ENCODE data around the gene GALNT18. TPM values are rescaled to one million over a fixed set of nuclear protein-coding genes. Genes with fewer than 3 reads are reported as not detected.

The GALNT18 gene
- total RNA-seq, 5 donors from 2014 or later (not counting 1 experiment from before 2014, with no cell fraction given), result 0.10 to 0.15 TPM; not detected in 3

DNA sequence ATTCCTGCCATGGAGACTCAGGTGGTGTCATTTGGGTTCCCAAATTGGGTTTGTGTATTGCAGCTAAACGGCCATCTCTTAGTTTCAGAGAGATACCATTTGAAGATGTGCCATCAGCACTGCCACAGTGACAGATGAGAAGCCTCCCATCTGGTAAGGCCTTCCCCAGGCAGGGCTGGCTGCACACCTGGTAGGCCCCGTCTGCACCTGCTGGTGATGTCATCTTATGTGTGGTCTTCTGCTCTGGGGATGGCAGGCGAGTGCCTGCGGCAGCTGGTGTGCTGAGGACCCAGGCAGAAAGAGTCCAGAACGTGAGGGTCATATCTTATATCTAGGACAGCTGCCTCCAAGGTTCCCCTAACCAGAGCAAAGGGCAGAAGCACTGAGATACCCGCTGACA, 369.4 kb downstream of the GALNT18 start:
- POLR2A ChIA-PET, result interaction anchor here in 1 of 2 donors (0.5 kb wide), 1 partner anchor 1603 kb away, joined by 3 read pairs; no protein-coding TSS in a partner anchor
- H3K4me1 Mint-ChIP-seq, result peaks cover 0 to 5% (median 0%) of the 10 kb centered on the region in 3 donors
- 76% methylated on average over 5 of the region's 6 CpGs for WGBS (ENCODE audit: insufficient coverage)
- Histone ChIP-seq H3K4me3 (ENCODE audit: control insufficient read depth in 1 of 2, extremely low read depth in 1 of 2, low read length in 1 of 2) (no peak overlapping the region), H3K27me3 (replicated peaks in 1 of 2; ENCODE audit: control insufficient read depth in 2 of 2, extremely low read depth in 1 of 2, insufficient read depth in 2 of 2, low read length in 1 of 2) (no peaks in the 10 kb centered on the region), H3K36me3 (ENCODE audit: control insufficient read depth in 2 of 2, extremely low read depth in 1 of 2, insufficient read depth in 1 of 2, low read length in 1 of 2) (no peaks in the 10 kb centered on the region), H3K9me3 (no peaks in the 10 kb centered on the region), H3K4me1 (ENCODE audit: control insufficient read depth in 1 of 2, extremely low read depth in 1 of 2, insufficient read depth in 2 of 2, low read length in 2 of 2) (no peaks in the 10 kb centered on the region), H3K27ac (ENCODE audit: low read length) (no peak overlapping the region)
- ATAC-seq (replicated peaks in 1 of 4) (no peak), DNase-seq (no peak)
- peaks cover 1 to 4% of the 10 kb centered on the region in 2 donors for H3K27me3 Mint-ChIP-seq
- no peaks in the 10 kb centered on the region for H3K36me3 Mint-ChIP-seq
- H3K9me3 Mint-ChIP-seq, result no peaks in the 10 kb centered on the region
- no peak overlapping the region for H3K4me3 Mint-ChIP-seq
- CTCF ChIA-PET, result no interaction called here
- no peak overlapping the region for H3K27ac Mint-ChIP-seq

DNA sequence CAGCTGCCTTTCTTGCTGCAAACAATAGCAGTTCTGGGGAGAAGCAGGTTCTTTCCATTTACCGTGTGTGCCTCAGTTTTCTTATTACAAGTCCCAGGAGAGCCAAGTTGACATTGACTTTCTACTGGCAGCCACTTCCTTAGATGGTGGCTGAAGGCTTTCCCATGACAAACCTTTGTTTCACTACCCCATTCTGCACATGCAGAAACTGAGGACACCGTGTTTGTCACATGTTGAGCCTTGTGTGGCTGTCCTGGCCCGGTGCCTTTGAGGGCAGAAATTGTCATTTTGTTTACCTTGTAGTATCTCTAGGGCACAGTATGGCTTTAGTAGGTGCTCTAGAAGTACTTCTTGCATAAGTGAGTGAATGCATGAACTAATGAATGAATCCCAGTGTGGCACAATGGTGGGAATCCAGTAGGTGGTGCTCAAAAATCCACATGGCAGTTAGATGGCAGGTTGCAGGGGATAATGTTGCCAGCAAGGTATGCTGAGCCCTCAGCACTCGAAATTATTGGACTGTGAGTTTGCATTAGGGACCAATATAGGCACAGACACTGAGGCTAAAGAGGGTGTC, 370.3 kb downstream of the GALNT18 start:
- ChIA-PET POLR2A (no interaction called here), CTCF (no interaction called here)
- no peak overlapping the region for H3K4me3 ChIP-seq (ENCODE audit: control insufficient read depth in 1 of 2, extremely low read depth in 1 of 2, low read length in 1 of 2)
- H3K27ac ChIP-seq (ENCODE audit: low read length), result no peak overlapping the region
- H3K4me1 Mint-ChIP-seq, result peaks cover 0 to 12% (median 0%) of the 10 kb centered on the region in 3 donors
- ATAC-seq (replicated peaks in 1 of 4) (no peak), DNase-seq (no peak)
- no peaks in the 10 kb centered on the region for H3K36me3 Mint-ChIP-seq
- no peak overlapping the region for H3K4me3 Mint-ChIP-seq
- no peaks in the 10 kb centered on the region for H3K27me3 ChIP-seq (replicated peaks in 1 of 2; ENCODE audit: control insufficient read depth in 2 of 2, extremely low read depth in 1 of 2, insufficient read depth in 2 of 2, low read length in 1 of 2)
- peaks cover 0 to 1% of the 10 kb centered on the region in 2 donors for H3K27me3 Mint-ChIP-seq
- H3K36me3 ChIP-seq (ENCODE audit: control insufficient read depth in 2 of 2, extremely low read depth in 1 of 2, insufficient read depth in 1 of 2, low read length in 1 of 2), result no peaks in the 10 kb centered on the region
- WGBS (ENCODE audit: insufficient coverage), result 71% methylated on average over 3 of the region's 4 CpGs
- no peaks in the 10 kb centered on the region for H3K9me3 ChIP-seq
- no peak overlapping the region for H3K27ac Mint-ChIP-seq
- no peaks in the 10 kb centered on the region for H3K9me3 Mint-ChIP-seq
- H3K4me1 ChIP-seq (ENCODE audit: control insufficient read depth in 1 of 2, extremely low read depth in 1 of 2, insufficient read depth in 2 of 2, low read length in 2 of 2), result no peaks in the 10 kb centered on the region

DNA sequence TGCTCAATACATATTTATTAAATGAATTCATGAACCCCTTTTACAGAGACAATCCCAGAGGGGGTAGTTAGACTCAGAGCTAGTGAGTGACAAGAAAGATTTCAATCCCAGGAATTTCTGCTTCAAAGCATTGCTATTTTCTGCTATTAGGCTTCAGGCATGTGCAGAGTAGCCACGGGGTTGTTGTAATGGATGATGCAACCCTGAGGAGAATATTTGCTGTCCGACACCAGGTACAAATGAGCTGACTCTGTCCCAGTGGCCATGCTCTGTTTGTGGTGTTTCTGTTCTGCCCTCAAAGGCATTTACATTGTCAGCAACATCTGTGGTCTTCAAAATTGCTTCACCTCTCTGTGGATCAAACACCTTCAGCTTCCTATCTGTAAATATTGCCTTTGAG, 371.3 kb downstream of the GALNT18 start:
- no peaks in the 10 kb centered on the region for H3K36me3 Mint-ChIP-seq
- peaks cover 0 to 15% (median 0%) of the 10 kb centered on the region in 3 donors for H3K4me1 Mint-ChIP-seq
- H3K9me3 ChIP-seq, result no peaks in the 10 kb centered on the region
- H3K4me1 ChIP-seq (ENCODE audit: control insufficient read depth in 1 of 2, extremely low read depth in 1 of 2, insufficient read depth in 2 of 2, low read length in 2 of 2), result no peaks in the 10 kb centered on the region
- no peaks in the 10 kb centered on the region for H3K27me3 ChIP-seq (replicated peaks in 1 of 2; ENCODE audit: control insufficient read depth in 2 of 2, extremely low read depth in 1 of 2, insufficient read depth in 2 of 2, low read length in 1 of 2)
- ChIA-PET CTCF (no interaction called here), POLR2A (no interaction called here)
- H3K4me3 ChIP-seq (ENCODE audit: control insufficient read depth in 1 of 2, extremely low read depth in 1 of 2, low read length in 1 of 2), result no peak overlapping the region
- 90% methylated on average over 2 of the region's 2 CpGs for WGBS (ENCODE audit: insufficient coverage)
- H3K36me3 ChIP-seq (ENCODE audit: control insufficient read depth in 2 of 2, extremely low read depth in 1 of 2, insufficient read depth in 1 of 2, low read length in 1 of 2), result no peaks in the 10 kb centered on the region
- peaks cover 0 to 1% of the 10 kb centered on the region in 2 donors for H3K27me3 Mint-ChIP-seq
- ATAC-seq (replicated peaks in 1 of 4) (no peak), DNase-seq (no peak)
- H3K27ac ChIP-seq (ENCODE audit: low read length), result no peak overlapping the region
- H3K9me3 Mint-ChIP-seq, result no peaks in the 10 kb centered on the region
- no peak overlapping the region for H3K27ac Mint-ChIP-seq
- H3K4me3 Mint-ChIP-seq, result no peak overlapping the region

DNA sequence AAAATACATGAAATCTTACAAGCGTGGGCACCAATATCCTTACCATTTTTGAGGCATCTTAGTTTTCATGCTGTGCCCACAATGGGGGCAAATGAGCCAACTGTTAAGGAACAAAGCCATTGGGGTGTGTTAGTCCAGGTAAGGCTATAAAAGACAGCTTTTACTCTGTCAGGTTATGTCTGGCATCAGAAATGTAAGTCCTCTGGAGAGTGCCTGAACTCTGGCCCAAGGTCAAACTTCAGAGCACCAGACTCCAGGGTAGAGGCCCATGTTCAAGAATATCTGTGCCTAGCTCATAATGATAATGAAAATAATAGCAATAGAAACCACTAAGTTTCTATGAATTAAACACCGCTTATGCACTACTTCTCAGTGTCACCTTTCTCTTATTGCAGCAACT, 374.2 kb downstream of the GALNT18 start:
- DNase-seq (no peak), ATAC-seq (replicated peaks in 1 of 4) (no peak)
- Mint-ChIP-seq H3K27ac (no peak overlapping the region), H3K27me3 (no peaks in the 10 kb centered on the region), H3K4me1 (peaks cover 21 to 36% (median 24%) of the 10 kb centered on the region in 3 donors), H3K4me3 (no peak overlapping the region), H3K9me3 (no peaks in the 10 kb centered on the region), H3K36me3 (no peaks in the 10 kb centered on the region)
- no peaks in the 10 kb centered on the region for H3K36me3 ChIP-seq (ENCODE audit: control insufficient read depth in 2 of 2, extremely low read depth in 1 of 2, insufficient read depth in 1 of 2, low read length in 1 of 2)
- ChIA-PET POLR2A (no interaction called here), CTCF (no interaction called here)
- H3K4me1 ChIP-seq (ENCODE audit: control insufficient read depth in 1 of 2, extremely low read depth in 1 of 2, insufficient read depth in 2 of 2, low read length in 2 of 2), result peaks cover 14 to 16% of the 10 kb centered on the region in 2 experiments
- H3K27ac ChIP-seq (ENCODE audit: low read length), result no peak overlapping the region
- no peaks in the 10 kb centered on the region for H3K9me3 ChIP-seq
- no peak overlapping the region for H3K4me3 ChIP-seq (ENCODE audit: control insufficient read depth in 1 of 2, extremely low read depth in 1 of 2, low read length in 1 of 2)
- WGBS (ENCODE audit: insufficient coverage), result 40% methylated on average over 1 of the region's 2 CpGs
- H3K27me3 ChIP-seq (replicated peaks in 1 of 2; ENCODE audit: control insufficient read depth in 2 of 2, extremely low read depth in 1 of 2, insufficient read depth in 2 of 2, low read length in 1 of 2), result no peaks in the 10 kb centered on the region

DNA sequence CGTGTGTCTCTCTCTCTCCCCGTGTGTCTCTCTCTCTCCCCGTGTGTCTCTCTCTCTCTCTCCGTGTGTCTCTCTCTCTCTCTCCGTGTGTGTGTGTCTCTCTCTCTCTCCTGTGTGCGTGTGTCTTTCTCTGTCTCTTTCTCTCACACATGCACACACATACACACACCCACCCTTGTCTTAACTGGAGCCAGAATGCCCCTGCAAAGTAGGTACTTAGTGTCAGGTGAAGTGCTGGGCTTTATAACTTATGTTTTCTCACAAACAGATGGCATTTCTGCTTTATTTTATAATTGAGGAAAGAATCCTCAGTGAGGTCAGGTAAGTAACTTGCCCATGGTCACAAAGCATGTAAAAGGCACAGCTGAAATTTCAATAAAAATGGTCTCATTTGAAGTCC, 374.7 kb downstream of the GALNT18 start:
- Mint-ChIP-seq H3K27me3 (peaks cover 0 to 1% of the 10 kb centered on the region in 2 donors), H3K4me3 (no peak overlapping the region), H3K36me3 (no peaks in the 10 kb centered on the region), H3K27ac (no peak overlapping the region), H3K4me1 (peaks cover 25 to 37% (median 29%) of the 10 kb centered on the region in 3 donors), H3K9me3 (no peaks in the 10 kb centered on the region)
- DNase-seq (no peak), ATAC-seq (replicated peaks in 1 of 4) (no peak)
- Histone ChIP-seq H3K27me3 (replicated peaks in 1 of 2; ENCODE audit: control insufficient read depth in 2 of 2, extremely low read depth in 1 of 2, insufficient read depth in 2 of 2, low read length in 1 of 2) (no peaks in the 10 kb centered on the region), H3K36me3 (ENCODE audit: control insufficient read depth in 2 of 2, extremely low read depth in 1 of 2, insufficient read depth in 1 of 2, low read length in 1 of 2) (no peaks in the 10 kb centered on the region), H3K9me3 (no peaks in the 10 kb centered on the region), H3K4me3 (ENCODE audit: control insufficient read depth in 1 of 2, extremely low read depth in 1 of 2, low read length in 1 of 2) (no peak overlapping the region), H3K27ac (ENCODE audit: low read length) (no peak overlapping the region), H3K4me1 (ENCODE audit: control insufficient read depth in 1 of 2, extremely low read depth in 1 of 2, insufficient read depth in 2 of 2, low read length in 2 of 2) (peaks cover 14 to 16% of the 10 kb centered on the region in 2 experiments)
- no CpG with 5 or more reads among the region's 6 CpGs for WGBS (ENCODE audit: insufficient coverage)
- ChIA-PET CTCF (no interaction called here), POLR2A (no interaction called here)

DNA sequence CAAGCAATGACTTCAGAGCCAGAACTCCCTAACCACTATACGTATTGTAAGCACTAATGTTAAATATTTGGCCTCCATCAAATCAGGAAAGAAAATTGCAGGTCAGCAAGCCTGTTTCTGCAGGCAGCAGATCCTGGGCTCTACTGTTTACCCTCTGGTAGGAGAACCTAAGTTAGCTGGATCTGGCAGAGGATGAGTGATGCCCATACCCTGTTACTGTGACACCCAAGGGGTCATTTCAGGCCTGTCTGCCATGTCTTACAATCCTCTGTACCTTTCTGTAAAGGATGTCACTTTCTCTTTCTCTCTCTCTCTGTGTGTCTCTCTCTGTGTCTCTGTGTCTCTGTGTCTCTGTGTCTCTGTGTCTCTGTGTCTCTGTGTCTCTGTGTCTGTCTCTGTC, 375.6 kb downstream of the GALNT18 start:
- Mint-ChIP-seq H3K9me3 (peaks cover 0 to 2% (median 2%) of the 10 kb centered on the region in 3 donors), H3K4me3 (no peak overlapping the region), H3K27ac (no peak overlapping the region), H3K4me1 (peaks cover 25 to 40% (median 33%) of the 10 kb centered on the region in 3 donors), H3K27me3 (peaks cover 0 to 4% of the 10 kb centered on the region in 2 donors), H3K36me3 (no peaks in the 10 kb centered on the region)
- Histone ChIP-seq H3K4me1 (ENCODE audit: control insufficient read depth in 1 of 2, extremely low read depth in 1 of 2, insufficient read depth in 2 of 2, low read length in 2 of 2) (peaks cover 14 to 16% of the 10 kb centered on the region in 2 experiments), H3K27me3 (replicated peaks in 1 of 2; ENCODE audit: control insufficient read depth in 2 of 2, extremely low read depth in 1 of 2, insufficient read depth in 2 of 2, low read length in 1 of 2) (no peaks in the 10 kb centered on the region), H3K27ac (ENCODE audit: low read length) (no peak overlapping the region), H3K36me3 (ENCODE audit: control insufficient read depth in 2 of 2, extremely low read depth in 1 of 2, insufficient read depth in 1 of 2, low read length in 1 of 2) (no peaks in the 10 kb centered on the region), H3K9me3 (no peaks in the 10 kb centered on the region), H3K4me3 (ENCODE audit: control insufficient read depth in 1 of 2, extremely low read depth in 1 of 2, low read length in 1 of 2) (no peak overlapping the region)
- ATAC-seq (replicated peaks in 1 of 4) (no peak), DNase-seq (no peak)
- no CpG with 5 or more reads among the region's 1 CpG for WGBS (ENCODE audit: insufficient coverage)
- CTCF ChIA-PET, result no interaction called here
- POLR2A ChIA-PET, result no interaction called here

DNA sequence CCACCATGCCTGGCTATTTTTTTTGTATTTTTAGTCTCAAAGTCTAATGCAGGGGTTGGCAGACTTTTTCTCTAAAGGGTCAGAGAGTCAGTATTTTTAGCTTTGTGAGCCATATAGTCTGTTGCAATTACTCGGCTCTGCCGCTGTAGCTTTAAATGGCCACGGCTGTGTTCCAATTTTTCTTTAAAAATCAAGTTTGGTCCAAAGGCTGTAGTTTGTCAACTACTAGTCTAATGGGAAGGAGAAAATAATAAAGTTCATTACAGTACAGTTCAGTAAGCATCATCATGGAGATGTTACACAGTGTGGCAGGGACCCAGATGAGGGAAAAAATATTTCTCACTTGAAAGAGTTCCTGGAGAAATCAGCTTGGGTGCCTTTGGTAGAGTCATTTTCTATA, 376.4 kb downstream of the GALNT18 start:
- CTCF ChIA-PET, result no interaction called here
- H3K27me3 Mint-ChIP-seq, result peaks cover 0 to 4% of the 10 kb centered on the region in 2 donors
- ATAC-seq (replicated peaks in 1 of 4), result no peak
- H3K4me3 ChIP-seq (ENCODE audit: control insufficient read depth in 1 of 2, extremely low read depth in 1 of 2, low read length in 1 of 2), result no peak overlapping the region
- no peak overlapping the region for H3K27ac ChIP-seq (ENCODE audit: low read length)
- H3K27ac Mint-ChIP-seq, result no peak overlapping the region
- H3K4me1 ChIP-seq (ENCODE audit: control insufficient read depth in 1 of 2, extremely low read depth in 1 of 2, insufficient read depth in 2 of 2, low read length in 2 of 2), result peaks cover 14 to 16% of the 10 kb centered on the region in 2 experiments
- WGBS (ENCODE audit: insufficient coverage), result 97% methylated on average over 3 of the region's 3 CpGs
- peaks cover 25 to 40% (median 33%) of the 10 kb centered on the region in 3 donors for H3K4me1 Mint-ChIP-seq
- H3K9me3 ChIP-seq, result no peaks in the 10 kb centered on the region
- peaks cover 0 to 4% (median 3%) of the 10 kb centered on the region in 3 donors for H3K9me3 Mint-ChIP-seq
- no peaks in the 10 kb centered on the region for H3K36me3 Mint-ChIP-seq
- H3K4me3 Mint-ChIP-seq, result no peak overlapping the region
- POLR2A ChIA-PET, result no interaction called here
- no peaks in the 10 kb centered on the region for H3K36me3 ChIP-seq (ENCODE audit: control insufficient read depth in 2 of 2, extremely low read depth in 1 of 2, insufficient read depth in 1 of 2, low read length in 1 of 2)
- no peaks in the 10 kb centered on the region for H3K27me3 ChIP-seq (replicated peaks in 1 of 2; ENCODE audit: control insufficient read depth in 2 of 2, extremely low read depth in 1 of 2, insufficient read depth in 2 of 2, low read length in 1 of 2)
- no peak for DNase-seq
